ENCODE data around the gene RAPGEF6.

DNA sequence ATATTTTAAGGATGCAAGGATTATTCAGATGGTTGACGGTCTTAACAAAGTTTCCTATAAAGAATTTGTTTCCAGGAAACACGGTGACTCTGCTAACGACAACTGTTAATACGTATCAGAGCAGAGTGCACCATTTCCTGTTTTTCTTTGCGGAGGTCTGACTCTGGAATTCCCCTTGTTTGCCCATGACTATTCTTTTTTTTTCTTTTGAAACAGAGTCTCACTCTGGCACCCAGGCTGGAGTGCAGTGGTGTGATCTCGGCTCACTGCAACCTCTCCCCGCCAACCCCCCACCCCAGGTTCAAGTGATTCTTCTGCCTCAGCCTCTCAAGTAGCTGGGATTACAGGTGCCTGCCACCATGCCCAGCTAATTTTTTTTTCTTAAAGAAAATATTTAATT, 255.3 kb downstream of the RAPGEF6 start:
- TF ChIP-seq, protein P1, sequence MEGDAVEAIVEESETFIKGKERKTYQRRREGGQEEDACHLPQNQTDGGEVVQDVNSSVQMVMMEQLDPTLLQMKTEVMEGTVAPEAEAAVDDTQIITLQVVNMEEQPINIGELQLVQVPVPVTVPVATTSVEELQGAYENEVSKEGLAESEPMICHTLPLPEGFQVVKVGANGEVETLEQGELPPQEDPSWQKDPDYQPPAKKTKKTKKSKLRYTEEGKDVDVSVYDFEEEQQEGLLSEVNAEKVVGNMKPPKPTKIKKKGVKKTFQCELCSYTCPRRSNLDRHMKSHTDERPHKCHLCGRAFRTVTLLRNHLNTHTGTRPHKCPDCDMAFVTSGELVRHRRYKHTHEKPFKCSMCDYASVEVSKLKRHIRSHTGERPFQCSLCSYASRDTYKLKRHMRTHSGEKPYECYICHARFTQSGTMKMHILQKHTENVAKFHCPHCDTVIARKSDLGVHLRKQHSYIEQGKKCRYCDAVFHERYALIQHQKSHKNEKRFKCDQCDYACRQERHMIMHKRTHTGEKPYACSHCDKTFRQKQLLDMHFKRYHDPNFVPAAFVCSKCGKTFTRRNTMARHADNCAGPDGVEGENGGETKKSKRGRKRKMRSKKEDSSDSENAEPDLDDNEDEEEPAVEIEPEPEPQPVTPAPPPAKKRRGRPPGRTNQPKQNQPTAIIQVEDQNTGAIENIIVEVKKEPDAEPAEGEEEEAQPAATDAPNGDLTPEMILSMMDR (IDR thresholded peaks at IDR 0.05): no peak
- no peak for TF ChIP-seq POLR2A (IDR thresholded peaks at IDR 0.05)

All from adrenal gland (tissue), 5 donors.